PC-3 (cell line): ENCODE data around the gene RBP3. TPM values are rescaled to one million over a fixed set of nuclear protein-coding genes. Genes with fewer than 3 reads are reported as not detected.

ENCODE experiments used
- ATAC-seq: fragments of 200-7000 bp; cut with Tn5 transposase; 2 replicates; pipeline ENCODE4 v1.9.1; 2020; ENCODE audit warnings: mild to moderate bottlenecking, moderate library complexity
- BruUV-seq: library from RNA; stranded (reverse); fragments of 400-500 nt; replicated peaks from 2 replicates; lab custom pipeline; 2021; lab: Mats Ljungman, UMichigan
- CTCF ChIA-PET: fragments of 300-600 bp; sonication (Branson Sonifier 250); formaldehyde crosslinking; loops from one replicate; lab custom pipeline; 2022; ENCODE audit warnings: antibody characterized with exemption; lab: Charles Lee
- POLR2A ChIA-PET: fragments of 300-600 bp; sonication (Branson Sonifier 250); formaldehyde crosslinking; loops from one replicate; lab custom pipeline; 2022; ENCODE audit warnings: antibody characterized with exemption; ENCODE audit not compliant: unreplicated experiment; lab: Charles Lee
- DNase-seq: peaks from one replicate; pipeline ENCODE4 v3.0.0-alpha.2; 2015
- H2AFZ ChIP-seq: fragments of 300-600 bp; sonication (generic); 2 replicates; pipeline ENCODE4 v1.6.0; 2016; ENCODE audit warnings: antibody characterized with exemption, low read length
- H3F3A ChIP-seq: fragments of 300-600 bp; sonication (generic); one replicate; pipeline ENCODE4 v1.6.0; 2017; ENCODE audit warnings: antibody characterized with exemption, low read length, control low read depth, mild to moderate bottlenecking; ENCODE audit not compliant: unreplicated experiment
- H3K27ac ChIP-seq: fragments of 300-600 bp; sonication (generic); 2 replicates; pipeline ENCODE4 v1.5.1; 2016; ENCODE audit warnings: mild to moderate bottlenecking, low read length
- H3K27me3 ChIP-seq: fragments of 300-600 bp; sonication (generic); 2 replicates; pipeline ENCODE4 v1.6.1; 2016; ENCODE audit warnings: low read length, mixed read lengths
- H3K36me3 ChIP-seq: fragments of 300-600 bp; sonication (generic); 2 replicates; pipeline ENCODE4 v1.6.1; 2016; ENCODE audit warnings: low read depth, mixed run types, low read length, mixed read lengths
- H3K4me1 ChIP-seq: fragments of 300-600 bp; sonication (generic); 2 replicates; pipeline ENCODE4 v1.5.1; 2016; ENCODE audit warnings: low read length; ENCODE audit not compliant: insufficient read depth
- H3K4me2 ChIP-seq: fragments of 300-600 bp; sonication (generic); 2 replicates; pipeline ENCODE4 v1.6.0; 2016; ENCODE audit warnings: low read length
- H3K4me3 ChIP-seq: fragments of 300-600 bp; sonication (generic); 2 replicates; pipeline ENCODE4 v1.5.1; 2016; ENCODE audit warnings: mild to moderate bottlenecking, low read length, mixed read lengths
- H3K79me2 ChIP-seq: fragments of 300-600 bp; sonication (generic); 2 replicates; pipeline ENCODE4 v1.6.1; 2017; ENCODE audit warnings: low read length, mixed read lengths
- H3K9ac ChIP-seq: fragments of 300-600 bp; sonication (generic); 2 replicates; pipeline ENCODE4 v1.6.0; 2016; ENCODE audit warnings: mild to moderate bottlenecking, low read length
- H3K9me2 ChIP-seq: fragments of 300-600 bp; sonication (generic); replicated peaks from 2 replicates; pipeline ENCODE4 v1.6.1; 2016; ENCODE audit warnings: mixed run types, low read length, mixed read lengths
- H3K9me3 ChIP-seq: fragments of 300-600 bp; sonication (generic); 2 replicates; pipeline ENCODE4 v1.6.1; 2016; ENCODE audit warnings: low read length, mixed read lengths
- H4K20me1 ChIP-seq: fragments of 300-600 bp; sonication (generic); 2 replicates; pipeline ENCODE4 v1.6.1; 2016; ENCODE audit warnings: low read length, mixed read lengths
- EZH2 ChIP-seq: fragments of 300-600 bp; sonication (generic); IDR thresholded peaks from one replicate; pipeline ENCODE4 v1.6.1; 2017; ENCODE audit warnings: antibody characterized with exemption, mild to moderate bottlenecking, low read length; ENCODE audit not compliant: unreplicated experiment
- EZH2phosphoT487 ChIP-seq: fragments of 300-600 bp; sonication (generic); IDR thresholded peaks from 2 replicates; pipeline ENCODE4 v1.6.1; 2018; ENCODE audit warnings: mild to moderate bottlenecking, antibody characterized with exemption, low read length, borderline replicate concordance
- intact Hi-C: fragments of 100-400 bp; cut with micrococcal nuclease; formaldehyde crosslinking; loops from 2 replicates; pipeline ENCODE4 v1.9.0; 2023
- total RNA-seq: library from RNA; depleted of rRNA; stranded (reverse); fragments of >200 nt; gene quantifications from 2 replicates; pipeline ENCODE4 v1.2.3, GENCODE V29; 2014; rRNA removed
- TF ChIP-seq, protein P1 (sequence below): fragments of 300-600 bp; sonication (generic); conservative IDR thresholded peaks from 2 replicates; pipeline ENCODE4 v1.5.1; 2017; ENCODE audit warnings: antibody characterized with exemption, low read depth, mild to moderate bottlenecking, low read length

Gene RBP3
- total RNA-seq, 1 experiment from 2014 or later, result not detected

DNA sequence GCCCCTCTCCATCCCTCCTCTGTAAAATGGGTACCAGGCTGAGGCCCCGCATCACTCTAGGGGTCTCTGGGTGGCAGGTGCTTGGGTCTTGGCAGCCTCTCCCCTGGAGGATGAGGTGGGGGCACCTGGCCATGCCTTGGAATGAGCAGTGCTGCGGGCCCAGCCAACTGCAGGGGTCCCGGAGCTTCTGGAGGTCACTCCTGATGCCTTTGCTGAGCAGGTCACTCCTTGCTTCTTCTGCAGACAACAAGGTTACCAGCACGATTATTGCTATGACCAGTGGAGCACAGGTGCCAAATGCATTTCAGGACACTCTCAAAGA, 58.3 kb downstream of the RBP3 start:
- no TSS peak for BruUV-seq
- Histone ChIP-seq H3K27me3 (no peaks in the 10 kb centered on the region), H2AFZ (no peak overlapping the region), H3K4me1 (peaks cover 51% of the 10 kb centered on the region), H4K20me1 (no peaks in the 10 kb centered on the region), H3K4me2 (peak overlapping the region; percentile 75), H3K36me3 (no peaks in the 10 kb centered on the region), H3K9me3 (no peaks in the 10 kb centered on the region), H3K9me2 (no peaks in the 10 kb centered on the region), H3F3A (no peaks in the 10 kb centered on the region), H3K9ac (peak overlapping the region; percentile 58; the same call in 1 of the 2 replicates), H3K4me3 (peak overlapping the region; percentile 44; the same call in 1 of the 2 replicates), H3K27ac (peak overlapping the region; percentile 95), H3K79me2 (no peaks in the 10 kb centered on the region)
- TF ChIP-seq EZH2phosphoT487 (no peak), EZH2 (no peak)
- TF ChIP-seq, protein P1, sequence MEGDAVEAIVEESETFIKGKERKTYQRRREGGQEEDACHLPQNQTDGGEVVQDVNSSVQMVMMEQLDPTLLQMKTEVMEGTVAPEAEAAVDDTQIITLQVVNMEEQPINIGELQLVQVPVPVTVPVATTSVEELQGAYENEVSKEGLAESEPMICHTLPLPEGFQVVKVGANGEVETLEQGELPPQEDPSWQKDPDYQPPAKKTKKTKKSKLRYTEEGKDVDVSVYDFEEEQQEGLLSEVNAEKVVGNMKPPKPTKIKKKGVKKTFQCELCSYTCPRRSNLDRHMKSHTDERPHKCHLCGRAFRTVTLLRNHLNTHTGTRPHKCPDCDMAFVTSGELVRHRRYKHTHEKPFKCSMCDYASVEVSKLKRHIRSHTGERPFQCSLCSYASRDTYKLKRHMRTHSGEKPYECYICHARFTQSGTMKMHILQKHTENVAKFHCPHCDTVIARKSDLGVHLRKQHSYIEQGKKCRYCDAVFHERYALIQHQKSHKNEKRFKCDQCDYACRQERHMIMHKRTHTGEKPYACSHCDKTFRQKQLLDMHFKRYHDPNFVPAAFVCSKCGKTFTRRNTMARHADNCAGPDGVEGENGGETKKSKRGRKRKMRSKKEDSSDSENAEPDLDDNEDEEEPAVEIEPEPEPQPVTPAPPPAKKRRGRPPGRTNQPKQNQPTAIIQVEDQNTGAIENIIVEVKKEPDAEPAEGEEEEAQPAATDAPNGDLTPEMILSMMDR, result no peak
- ATAC-seq (no peak), DNase-seq (no peak)
- intact Hi-C loops, result loop anchor here (2.0 kb wide), 1 partner anchor 20 kb away; no protein-coding TSS in a partner anchor
- ChIA-PET POLR2A (no interaction called here), CTCF (no interaction called here)

DNA sequence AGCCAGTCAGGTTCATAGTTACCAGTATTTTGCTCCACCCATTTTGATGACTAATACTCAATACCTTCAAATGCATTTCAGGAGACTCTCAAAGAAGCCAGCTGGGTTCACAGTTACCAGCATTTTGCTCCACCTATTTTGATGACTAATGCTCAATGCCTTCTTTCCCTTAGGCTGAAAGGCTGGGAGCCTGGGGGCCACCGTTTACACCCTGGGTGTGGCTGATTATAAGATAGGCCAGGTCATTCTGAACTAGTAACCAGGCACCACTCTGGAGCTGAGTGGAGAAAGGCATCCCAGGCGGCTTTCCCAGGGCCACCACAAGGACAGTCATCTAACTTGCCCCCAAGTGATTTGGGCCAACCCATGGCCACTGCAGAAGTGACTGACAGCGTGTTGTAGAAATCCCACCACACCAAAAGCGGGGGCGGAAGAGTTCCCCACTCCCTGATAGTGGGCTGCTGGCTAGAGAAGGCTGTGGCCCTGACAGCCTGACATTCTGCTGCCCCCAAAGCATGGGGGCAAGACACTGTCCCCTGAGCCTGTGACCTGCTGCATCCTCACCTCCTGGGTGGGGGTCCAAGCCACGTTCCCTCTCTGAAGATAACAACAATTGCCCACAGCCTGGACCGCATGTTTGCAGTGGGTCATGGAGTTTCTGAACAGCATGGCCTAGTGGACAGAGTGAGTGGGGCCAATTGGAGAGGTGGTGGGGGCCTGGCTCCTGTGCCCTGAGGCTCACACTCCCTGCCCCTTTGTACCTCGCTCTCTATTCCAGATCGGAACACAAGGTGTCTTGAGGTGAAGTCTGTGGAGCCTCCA, 58.9 kb downstream of the RBP3 start:
- ATAC-seq (peak; percentile 77), DNase-seq (peak; percentile 98)
- no peaks in the 10 kb centered on the region for H3K79me2 ChIP-seq
- peak overlapping the region; percentile 96 for H3K27ac ChIP-seq
- H2AFZ ChIP-seq, result no peak overlapping the region
- peak overlapping the region; percentile 46; the same call in 1 of the 2 replicates for H3K4me3 ChIP-seq
- no peaks in the 10 kb centered on the region for H3K27me3 ChIP-seq
- BruUV-seq, result TSS peak; percentile 50
- no peaks in the 10 kb centered on the region for H3K36me3 ChIP-seq
- no peaks in the 10 kb centered on the region for H3K9me3 ChIP-seq
- POLR2A ChIA-PET, result no interaction called here
- H3K4me1 ChIP-seq, result peaks cover 50% of the 10 kb centered on the region
- CTCF ChIA-PET, result no interaction called here
- H4K20me1 ChIP-seq, result no peaks in the 10 kb centered on the region
- H3K9ac ChIP-seq, result peak overlapping the region; percentile 80
- H3F3A ChIP-seq, result no peaks in the 10 kb centered on the region
- H3K4me2 ChIP-seq, result peak overlapping the region; percentile 79
- TF ChIP-seq EZH2phosphoT487 (no peak), EZH2 (no peak)
- TF ChIP-seq, protein P1, result no peak
- intact Hi-C loops, result loop anchor here (2.0 kb wide), 1 partner anchor 20 kb away; no protein-coding TSS in a partner anchor
- no peaks in the 10 kb centered on the region for H3K9me2 ChIP-seq

Other genes starting within 250 kb of the RBP3 start
- gene GDF10, start 48.2 kb upstream of the RBP3 start, total RNA-seq, result not detected in 2 replicates
- gene GDF2, start 25.9 kb upstream of the RBP3 start, total RNA-seq, result not detected in 2 replicates
- gene ZNF488, start 35.9 kb downstream of the RBP3 start, total RNA-seq, result 1.7 and 2.1 TPM in 2 replicates
- gene ANXA8, start 135.8 kb downstream of the RBP3 start, total RNA-seq, result 0.69 and 1.1 TPM in 2 replicates
- not detected in 2 replicates for gene FAM25G, start 143.3 kb downstream of the RBP3 start, total RNA-seq
- gene AGAP9, start 175.3 kb downstream of the RBP3 start, total RNA-seq, result 5.6 and 7.1 TPM in 2 replicates